Measurements from ENCODE around the gene DCP2.

The DCP2 gene

GRCh38 chr5:113044776-113045465 is 68.3 kb downstream of the DCP2 start:
- no peak overlapping the region for H3K4me3 ChIP-seq (ENCODE audit: severe bottlenecking)
- H3K27me3 ChIP-seq (ENCODE audit: insufficient read depth, poor library complexity, severe bottlenecking) = no peaks in the 10 kb centered on the region
- no peaks in the 10 kb centered on the region for H3K9me3 ChIP-seq (ENCODE audit: severe bottlenecking)
- DNase-seq (ENCODE audit: low spot score) (no peak), ATAC-seq (ENCODE audit: low read depth) (no peak)
- no peak for TF ChIP-seq CTCF (IDR thresholded peaks at IDR 0.05; ENCODE audit: poor library complexity, severe bottlenecking)
- no peak overlapping the region for H3K27ac ChIP-seq (ENCODE audit: poor library complexity, severe bottlenecking)
- peaks cover 12% of the 10 kb centered on the region for H3K4me1 ChIP-seq (ENCODE audit: insufficient read depth, poor library complexity, severe bottlenecking)
- peaks cover 27% of the 10 kb centered on the region for H3K36me3 ChIP-seq (ENCODE audit: low read depth)

DNA sequence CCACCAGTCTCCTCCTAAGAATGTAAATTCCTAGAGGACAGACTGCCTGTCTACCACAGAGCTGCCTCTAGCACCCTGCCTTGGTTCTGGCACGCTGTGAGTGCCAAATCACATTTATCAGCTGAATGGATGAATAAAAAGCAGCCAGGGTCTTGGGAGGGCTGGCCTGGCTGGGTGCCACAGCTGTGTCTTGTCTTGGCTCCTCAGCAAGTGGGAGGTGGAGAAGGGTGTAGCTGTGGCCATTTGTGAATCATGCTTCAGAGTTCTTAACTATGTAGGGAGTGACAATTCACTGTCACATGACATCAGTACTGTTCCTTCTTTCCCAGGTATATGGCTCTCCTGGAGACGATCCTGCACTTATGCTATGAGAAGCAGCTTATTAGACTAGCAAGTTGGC is 70.6 kb downstream of the DCP2 start:
- no peaks in the 10 kb centered on the region for H3K27me3 ChIP-seq (ENCODE audit: insufficient read depth, poor library complexity, severe bottlenecking)
- H3K9me3 ChIP-seq (ENCODE audit: severe bottlenecking) = no peaks in the 10 kb centered on the region
- peak; percentile 75 for ATAC-seq (ENCODE audit: low read depth)
- H3K36me3 ChIP-seq (ENCODE audit: low read depth) = peaks cover 27% of the 10 kb centered on the region
- peaks cover 26% of the 10 kb centered on the region for H3K4me1 ChIP-seq (ENCODE audit: insufficient read depth, poor library complexity, severe bottlenecking)
- no peak for TF ChIP-seq CTCF (IDR thresholded peaks at IDR 0.05; ENCODE audit: poor library complexity, severe bottlenecking)
- H3K27ac ChIP-seq (ENCODE audit: poor library complexity, severe bottlenecking) = peak overlapping the region; percentile 44
- no peak for DNase-seq (ENCODE audit: low spot score)
- H3K4me3 ChIP-seq (ENCODE audit: severe bottlenecking) = no peak overlapping the region

GRCh38 chr5:113047733-113048652 is 71.4 kb downstream of the DCP2 start:
- no peak overlapping the region for H3K4me3 ChIP-seq (ENCODE audit: severe bottlenecking)
- no peaks in the 10 kb centered on the region for H3K27me3 ChIP-seq (ENCODE audit: insufficient read depth, poor library complexity, severe bottlenecking)
- H3K4me1 ChIP-seq (ENCODE audit: insufficient read depth, poor library complexity, severe bottlenecking) = peaks cover 26% of the 10 kb centered on the region
- no peak for DNase-seq (ENCODE audit: low spot score)
- no peak for TF ChIP-seq CTCF (IDR thresholded peaks at IDR 0.05; ENCODE audit: poor library complexity, severe bottlenecking)
- no peak for ATAC-seq (ENCODE audit: low read depth)
- peak overlapping the region; percentile 44 for H3K27ac ChIP-seq (ENCODE audit: poor library complexity, severe bottlenecking)
- peaks cover 30% of the 10 kb centered on the region for H3K36me3 ChIP-seq (ENCODE audit: low read depth)
- H3K9me3 ChIP-seq (ENCODE audit: severe bottlenecking) = no peaks in the 10 kb centered on the region

GRCh38 chr5:113048931-113049330 is 72.3 kb downstream of the DCP2 start:
- no peak for TF ChIP-seq CTCF (IDR thresholded peaks at IDR 0.05; ENCODE audit: poor library complexity, severe bottlenecking)
- Histone ChIP-seq H3K4me3 (ENCODE audit: severe bottlenecking) (no peak overlapping the region), H3K36me3 (ENCODE audit: low read depth) (peaks cover 32% of the 10 kb centered on the region), H3K27ac (ENCODE audit: poor library complexity, severe bottlenecking) (no peak overlapping the region), H3K9me3 (ENCODE audit: severe bottlenecking) (no peaks in the 10 kb centered on the region), H3K27me3 (ENCODE audit: insufficient read depth, poor library complexity, severe bottlenecking) (no peaks in the 10 kb centered on the region), H3K4me1 (ENCODE audit: insufficient read depth, poor library complexity, severe bottlenecking) (peaks cover 26% of the 10 kb centered on the region)
- DNase-seq (ENCODE audit: low spot score) (no peak), ATAC-seq (ENCODE audit: low read depth) (no peak)

Measured in RWPE2 (cell line).